GM23338 (cell line): ENCODE measurements around the gene EFCAB3.
"Not testable (repeated sequence)": the region's sequence is repeated elsewhere in the genome, so short reads cannot be mapped to it uniquely, and the experiment has no call there.

Experiments
- EZH2 ChIP-seq: fragments of 200-600 bp; sonication (generic); IDR thresholded peaks from one replicate; pipeline ENCODE4 v1.8.0; 2017; ENCODE audit warnings: antibody characterized with exemption, mild to moderate bottlenecking, low read depth; ENCODE audit not compliant: unreplicated experiment
- REST ChIP-seq: IDR thresholded peaks from one replicate; pipeline ENCODE4 v1.6.1; 2018; ENCODE audit warnings: antibody characterized with exemption; ENCODE audit not compliant: unreplicated experiment

- not testable (repeated sequence) for TF ChIP-seq REST, EZH2
Measured at GRCh38 chr17:62453656-62454055, 73.3 kb downstream of the EFCAB3 start.
